Neural progenitor cell (in vitro differentiated cells): ENCODE data around the gene ENTPD5.

Experiments used
- CTCF ChIP-seq: fragments of 200-600 bp; sonication (generic); IDR thresholded peaks from 2 replicates; pipeline ENCODE4 v1.5.1; 2017; ENCODE audit warnings: antibody characterized with exemption, mild to moderate bottlenecking
- EZH2 ChIP-seq: fragments of 200-600 bp; sonication (generic); IDR thresholded peaks from 2 replicates; pipeline ENCODE4 v1.6.1; 2017; ENCODE audit warnings: antibody characterized with exemption, mild to moderate bottlenecking, moderate library complexity
- EZH2phosphoT487 ChIP-seq: fragments of 200-600 bp; sonication (generic); IDR thresholded peaks from 2 replicates; pipeline ENCODE4 v1.6.1; 2017; ENCODE audit warnings: antibody characterized with exemption

GRCh38 chr14:74062809-74063150, 43.7 kb upstream of the ENTPD5 start:
- TF ChIP-seq CTCF (no peak), EZH2 (no peak), EZH2phosphoT487 (no peak)
